ENCODE results near the gene GPBAR1. TPM values are rescaled to one million over a fixed set of nuclear protein-coding genes. Genes with fewer than 3 reads are reported as not detected.

GPBAR1 gene
- total and polyA plus RNA-seq, 9 of the 15 experiments (the other 6 are each of a cell fraction or from before 2014, with no cell fraction given), result not detected

DNA sequence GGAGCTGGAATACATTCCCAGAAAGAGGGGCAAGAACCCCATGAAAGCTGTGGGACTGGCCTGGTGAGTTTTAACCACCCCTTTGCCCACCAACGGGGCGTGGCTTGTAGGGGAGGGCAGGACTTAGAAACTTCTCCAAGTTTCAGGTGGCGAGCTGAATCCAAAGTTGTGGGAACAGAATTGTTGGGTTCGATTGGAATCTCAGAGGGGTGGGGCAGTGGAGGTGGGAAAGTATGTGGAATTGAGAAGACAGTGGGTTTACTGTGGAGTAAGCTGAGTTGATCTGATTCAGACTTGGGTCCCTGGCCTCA, 10.6 kb downstream of the GPBAR1 start:
- ChIA-PET CTCF (ENCODE audit: low intra/inter-chr PET ratio) (no interaction called here), POLR2A (interaction anchor here (0.6 to 1.5 kb wide), 9 partner anchors 11 to 378 kb away, joined by 3 to 6 read pairs (median 3); partner anchors contain the start of gene GPBAR1)
- in situ Hi-C loops (cut with MboI), result no loop called here
- no peak for TF ChIP-seq NCOR1 (IDR thresholded peaks at IDR 0.05)
- TF ChIP-seq, protein P1, sequence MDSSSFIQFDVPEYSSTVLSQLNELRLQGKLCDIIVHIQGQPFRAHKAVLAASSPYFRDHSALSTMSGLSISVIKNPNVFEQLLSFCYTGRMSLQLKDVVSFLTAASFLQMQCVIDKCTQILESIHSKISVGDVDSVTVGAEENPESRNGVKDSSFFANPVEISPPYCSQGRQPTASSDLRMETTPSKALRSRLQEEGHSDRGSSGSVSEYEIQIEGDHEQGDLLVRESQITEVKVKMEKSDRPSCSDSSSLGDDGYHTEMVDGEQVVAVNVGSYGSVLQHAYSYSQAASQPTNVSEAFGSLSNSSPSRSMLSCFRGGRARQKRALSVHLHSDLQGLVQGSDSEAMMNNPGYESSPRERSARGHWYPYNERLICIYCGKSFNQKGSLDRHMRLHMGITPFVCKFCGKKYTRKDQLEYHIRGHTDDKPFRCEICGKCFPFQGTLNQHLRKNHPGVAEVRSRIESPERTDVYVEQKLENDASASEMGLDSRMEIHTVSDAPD (CRISPR knock-in tag; IDR thresholded peaks at IDR 0.05), result no peak
- no peak for TF ChIP-seq ZNF707 (CRISPR knock-in tag; conservative IDR thresholded peaks at IDR 0.05)
- TF ChIP-seq SP1 (CRISPR knock-in tag; IDR thresholded peaks at IDR 0.05), result 0 out of 2 replicates have a peak, but pooled peaks have one; percentile 27
- no peaks in the 10 kb centered on the region for H3K27me3 ChIP-seq (ENCODE audit: control insufficient read depth in 2 of 2, insufficient read depth in 2 of 2, low read length in 2 of 2)
- peak overlapping the region; percentile 73 for H3K4me3 ChIP-seq
- H3K4me1 ChIP-seq (replicated peaks in 1 of 2; ENCODE audit: control insufficient read depth in 2 of 2, insufficient read depth in 2 of 2, low read length in 2 of 2), result peaks cover 4 to 25% of the 10 kb centered on the region in 2 experiments; a peak in 3 of 5 replicates
- BruUV-seq (replicated peaks), result no TSS peak
- peaks cover 53% of the 10 kb centered on the region for H3K36me3 ChIP-seq (ENCODE audit: control insufficient read depth, insufficient read depth, low read length)
- no peaks in the 10 kb centered on the region for H3K9me1 ChIP-seq (ENCODE audit: control insufficient read depth, insufficient read depth, low read length)
- H3K9me3 ChIP-seq (replicated peaks; ENCODE audit: control insufficient read depth, insufficient read depth, low read depth, low read length), result no peaks in the 10 kb centered on the region
- intact Hi-C loops (cut with micrococcal nuclease), result loop anchor here (10.0 kb wide), 1 partner anchor 373 kb away; no protein-coding TSS in a partner anchor
- H3K9ac ChIP-seq (ENCODE audit: insufficient read depth in 1 of 2, low read depth in 2 of 2, low read length in 2 of 2), result peak overlapping the region; percentile 71 to 96; a peak in 3 of 4 replicates
- no peak for ATAC-seq
- H3K79me2 ChIP-seq (ENCODE audit: control insufficient read depth, insufficient read depth, low read length), result peaks cover 25% of the 10 kb centered on the region
- no peak overlapping the region; the same call in 1 of the 3 replicates for H3K27ac ChIP-seq (ENCODE audit: extremely low read depth, low read depth, low read length)
- H4K20me1 ChIP-seq (replicated peaks; ENCODE audit: control insufficient read depth, insufficient read depth, low read length), result 0 out of 2 replicates have a peak, but pooled peaks cover 8% of the 10 kb centered on the region
- peak overlapping the region; percentile 89 for H3K4me2 ChIP-seq (ENCODE audit: insufficient read depth, low read length)
- no peak for FAIRE-seq
- H2AFZ ChIP-seq (ENCODE audit: low read depth, low read length), result no peak overlapping the region
- 6% methylated on average over 4 of the region's 4 CpGs for WGBS (ENCODE audit: insufficient coverage, low coverage, missing lambda C conversion rate)
- no peak for DNase-seq (ENCODE audit: extremely low read depth in 1 of 4, low spot score in 3 of 4)

Data from K562 (cell line).